ENCODE measurements around the gene CFAP47.
"Not testable (repeated sequence)": the region's sequence is repeated elsewhere in the genome, so short reads cannot be mapped to it uniquely, and the experiment has no call there.

CFAP47 gene

GRCh38 chrX:36116222-36116621 is 196.7 kb downstream of the CFAP47 start:
- DNase-seq (ENCODE audit: low read depth), result no peak
- TF ChIP-seq CTCF (IDR thresholded peaks at IDR 0.05; ENCODE audit: low read depth, low read length, missing control alignments), result no peak
- H3K4me3 ChIP-seq (ENCODE audit: low read depth, low read length), result no peak overlapping the region

GRCh38 chrX:36159254-36159653 is 239.7 kb downstream of the CFAP47 start:
- TF ChIP-seq CTCF (IDR thresholded peaks at IDR 0.05; ENCODE audit: low read depth, low read length, missing control alignments), result no peak
- H3K4me3 ChIP-seq (ENCODE audit: low read depth, low read length), result no peak overlapping the region
- DNase-seq (ENCODE audit: low read depth), result no peak

- TF ChIP-seq CTCF (IDR thresholded peaks at IDR 0.05; ENCODE audit: low read depth, low read length, missing control alignments), result no peak
- no peak for DNase-seq (ENCODE audit: low read depth)
- no peak overlapping the region for H3K4me3 ChIP-seq (ENCODE audit: low read depth, low read length)
These were observed 240.5 kb downstream of the CFAP47 start for GRCh38 chrX:36160081-36160480.

GRCh38 chrX:36198575-36198974 is 279.0 kb downstream of the CFAP47 start:
- no peak for DNase-seq (ENCODE audit: low read depth)
- H3K4me3 ChIP-seq (ENCODE audit: low read depth, low read length), result no peak overlapping the region
- TF ChIP-seq CTCF (IDR thresholded peaks at IDR 0.05; ENCODE audit: low read depth, low read length, missing control alignments), result no peak

DNA sequence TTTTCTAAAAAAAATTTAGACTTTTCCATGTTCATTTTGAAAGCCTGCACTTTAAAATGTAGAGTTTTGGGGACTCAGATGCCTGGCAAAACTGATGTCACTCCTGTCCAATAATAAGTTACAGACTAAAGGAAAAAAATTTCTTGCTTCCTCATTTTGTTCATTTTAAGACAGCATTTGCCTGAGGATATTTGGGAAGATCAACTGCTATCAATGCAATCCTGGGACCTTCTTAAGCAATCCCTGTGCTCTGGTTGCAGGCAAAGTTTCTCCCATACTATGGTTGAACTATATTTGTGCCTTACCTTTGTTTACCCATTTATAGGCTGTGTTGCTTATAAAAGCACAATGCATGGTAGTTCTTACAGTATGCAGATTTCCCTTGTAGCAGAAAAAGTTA is 280.4 kb downstream of the CFAP47 start:
- no peak for TF ChIP-seq CTCF (IDR thresholded peaks at IDR 0.05; ENCODE audit: low read depth, low read length, missing control alignments)
- DNase-seq (ENCODE audit: low read depth), result no peak
- H3K4me3 ChIP-seq (ENCODE audit: low read depth, low read length), result no peak overlapping the region

DNA sequence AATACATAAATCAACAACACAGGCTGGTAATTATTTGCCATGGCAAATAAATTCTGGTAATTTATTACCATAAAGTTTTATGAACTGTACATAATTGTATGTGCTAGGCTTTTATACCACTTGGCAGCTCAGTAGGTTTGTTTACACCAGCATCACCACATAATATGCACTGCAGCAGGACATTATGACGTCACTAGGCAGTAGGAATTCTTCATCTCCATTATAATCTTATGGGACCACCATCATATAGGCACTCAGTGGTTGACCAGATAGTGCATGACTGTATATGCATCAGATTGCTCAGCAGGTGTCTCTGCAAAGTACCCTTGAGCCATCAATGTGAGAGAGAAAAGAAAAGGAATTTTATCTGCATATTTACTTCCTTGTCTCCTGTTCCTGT is 295.4 kb downstream of the CFAP47 start:
- no peak for TF ChIP-seq CTCF (IDR thresholded peaks at IDR 0.05; ENCODE audit: low read depth, low read length, missing control alignments)
- no peak overlapping the region for H3K4me3 ChIP-seq (ENCODE audit: low read depth, low read length)
- no peak for DNase-seq (ENCODE audit: low read depth)

- no peak for TF ChIP-seq CTCF (IDR thresholded peaks at IDR 0.05; ENCODE audit: low read depth, low read length, missing control alignments)
- no peak for DNase-seq (ENCODE audit: low read depth)
- no peak overlapping the region for H3K4me3 ChIP-seq (ENCODE audit: low read depth, low read length)
These were observed 299.3 kb downstream of the CFAP47 start for GRCh38 chrX:36218801-36219200.

DNA sequence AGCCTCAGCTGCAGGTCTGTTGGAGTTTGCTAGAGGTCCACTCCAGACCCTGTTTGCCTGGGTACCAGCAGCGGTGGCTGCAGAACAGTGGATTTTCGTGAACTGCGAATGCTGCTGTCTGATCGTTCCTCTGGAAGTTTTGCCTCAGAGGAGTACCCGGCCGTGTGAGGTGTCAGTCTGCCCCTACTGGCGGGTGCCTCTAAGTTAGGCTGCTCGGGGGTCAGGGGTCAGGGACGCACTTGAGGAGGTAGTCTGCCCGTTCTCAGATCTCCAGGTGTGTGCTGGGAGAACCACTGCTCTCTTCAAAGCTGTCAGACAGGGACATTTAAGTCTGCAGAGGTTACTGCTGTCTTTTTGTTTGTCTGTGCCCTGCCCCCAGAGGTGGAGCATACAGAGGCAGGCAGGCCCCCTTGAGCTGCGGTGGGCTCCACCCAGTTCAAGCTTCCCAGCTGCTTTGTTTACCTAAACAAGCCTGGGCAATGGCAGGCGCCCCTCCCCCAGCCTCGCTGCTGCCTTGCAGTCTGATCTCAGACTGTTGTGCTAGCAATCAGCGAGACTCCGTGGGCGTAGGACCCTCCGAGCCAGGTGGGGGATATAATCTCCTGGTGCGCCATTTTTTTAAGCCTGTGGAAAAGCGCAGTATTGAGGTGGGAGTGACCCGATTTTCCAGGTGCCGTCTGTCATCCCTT is 315.4 kb downstream of the CFAP47 start:
- H3K4me3 ChIP-seq (ENCODE audit: low read depth, low read length); DNase-seq (ENCODE audit: low read depth): not testable (repeated sequence)
